Sigmoid colon (tissue), 7 donors: ENCODE data around the gene POLR2F. TPM values are rescaled to one million over a fixed set of nuclear protein-coding genes. Genes with fewer than 3 reads are reported as not detected.
"Not testable (repeated sequence)": the region's sequence is repeated elsewhere in the genome, so short reads cannot be mapped to it uniquely, and the experiment has no call there.

Source experiments
- DNase-seq: peaks from one replicate; pipeline ENCODE4 v3.0.0-alpha.2; 2019
- H3K27ac ChIP-seq, 4 donors: fragments of 200-600 bp; sonication (generic); one replicate each; pipeline ENCODE4 v1.5.1; 2016 to 2019; ENCODE audit warnings: mild to moderate bottlenecking in 1 of 4
- H3K27me3 ChIP-seq, 3 donors: fragments of 200-600 bp; sonication (generic); one replicate each; pipeline ENCODE4 v1.5.1; 2019; ENCODE audit warnings: mild to moderate bottlenecking in 1 of 3
- H3K36me3 ChIP-seq, 4 donors: fragments of 200-600 bp; sonication (generic); one replicate each; pipeline ENCODE4 v1.5.1; 2016 to 2019
- H3K4me1 ChIP-seq, 4 donors: fragments of 200-600 bp; sonication (generic); one replicate each; pipeline ENCODE4 v1.5.1; 2017 to 2019
- H3K4me3 ChIP-seq, 4 donors: fragments of 200-600 bp; sonication (generic); one replicate each; pipeline ENCODE4 v1.5.1; 2017 to 2019; ENCODE audit warnings: mild to moderate bottlenecking in 2 of 4, moderate library complexity in 1 of 4
- H3K9me3 ChIP-seq, 4 donors: fragments of 200-600 bp in 3 of 4; sonication (generic) in 3 of 4; one replicate each; pipeline versions ENCODE4 v1.5.1 to v1.6.1; 2013 to 2019
- CTCF ChIP-seq, 4 experiments: fragments of 450-650 bp in 3 of 4; fragments of 200-600 bp in 1 of 4; IDR thresholded peaks; one replicate each; pipeline ENCODE4 v1.5.1; 2016 to 2019; ENCODE audit warnings: antibody characterized with exemption in 4 of 4, mild to moderate bottlenecking in 3 of 4, moderate library complexity in 2 of 4
- EP300 ChIP-seq, 4 donors: sonication (generic); formaldehyde crosslinking; IDR thresholded peaks; one replicate each; pipeline ENCODE4 v1.6.1; 2017; ENCODE audit warnings: antibody characterized with exemption in 4 of 4
- POLR2A ChIP-seq, 2 donors: fragments of 450-650 bp; IDR thresholded peaks; one replicate each; pipeline ENCODE4 v1.6.1; 2016; ENCODE audit warnings: antibody characterized with exemption in 2 of 2, mild to moderate bottlenecking in 2 of 2, moderate library complexity in 2 of 2
- POLR2AphosphoS5 ChIP-seq, 4 donors: sonication (generic); formaldehyde crosslinking; IDR thresholded peaks; one replicate each; pipeline ENCODE4 v1.6.1; 2017; ENCODE audit warnings: antibody characterized with exemption in 4 of 4
- WGBS, 2 donors: extraction: QIAGEN DNeasy Blood & Tissue Kit; methylation state at CpG; one replicate each; pipeline ENCODE4 v1.1.7; 2013; 5-methylcytosine and 5-hydroxymethylcytosine counted together
- intact Hi-C: fragments of 100-400 bp; cut with DNase I; formaldehyde crosslinking; loops from one replicate; pipeline ENCODE4 v1.15.1; 2023
- polyA plus RNA-seq, 3 donors: library from polyadenylated mRNA; stranded (reverse); fragments of 200-250 nt; gene quantifications; one replicate each; pipeline ENCODE4 v1.2.3, GENCODE V29; 2013
- total RNA-seq, 4 donors: library from RNA; depleted of rRNA; stranded (reverse); fragments of >200 nt; gene quantifications; one replicate each; pipeline ENCODE4 v1.1.0, GENCODE V29; 2016
- donor health status: healthy with polysubstance abuse.
- donor health status: Bipolar disorder and iron deficiency.
- donor health status: healthy.

The POLR2F gene
- total and polyA plus RNA-seq, 7 donors: 47.9 to 149 (median 96.9) TPM

- Histone ChIP-seq H3K9me3 (no peaks in the 10 kb centered on the region), H3K27ac (no peak overlapping the region), H3K4me3 (no peak overlapping the region), H3K4me1 (no peaks in the 10 kb centered on the region), H3K27me3 (no peaks in the 10 kb centered on the region), H3K36me3 (peaks cover 35 to 69% (median 54%) of the 10 kb centered on the region in 4 donors)
- TF ChIP-seq CTCF (IDR thresholded peaks at IDR 0.05) (no peak), POLR2A (IDR thresholded peaks at IDR 0.05) (no peak), POLR2AphosphoS5 (IDR thresholded peaks at IDR 0.05) (no peak), EP300 (IDR thresholded peaks at IDR 0.05) (no peak)
- intact Hi-C loops: no loop called here
- no peak for DNase-seq
- WGBS, 2 donors: 92% methylated on average over 7 of the region's 7 CpGs
Measured at GRCh38 chr22:37943825-37944198, 9.7 kb upstream of the POLR2F start.

GRCh38 chr22:37944423-37944822 lies 9.1 kb upstream of the POLR2F start:
- DNase-seq, H3K27ac ChIP-seq, H3K4me1 ChIP-seq, H3K9me3 ChIP-seq, H3K27me3 ChIP-seq, H3K4me3 ChIP-seq, intact Hi-C loops: not testable (repeated sequence)
- peaks cover 29 to 63% (median 48%) of the 10 kb centered on the region in 4 donors for H3K36me3 ChIP-seq
- 92 to 93% methylated on average over 11 of the region's 11 CpGs for WGBS, 2 donors

DNA sequence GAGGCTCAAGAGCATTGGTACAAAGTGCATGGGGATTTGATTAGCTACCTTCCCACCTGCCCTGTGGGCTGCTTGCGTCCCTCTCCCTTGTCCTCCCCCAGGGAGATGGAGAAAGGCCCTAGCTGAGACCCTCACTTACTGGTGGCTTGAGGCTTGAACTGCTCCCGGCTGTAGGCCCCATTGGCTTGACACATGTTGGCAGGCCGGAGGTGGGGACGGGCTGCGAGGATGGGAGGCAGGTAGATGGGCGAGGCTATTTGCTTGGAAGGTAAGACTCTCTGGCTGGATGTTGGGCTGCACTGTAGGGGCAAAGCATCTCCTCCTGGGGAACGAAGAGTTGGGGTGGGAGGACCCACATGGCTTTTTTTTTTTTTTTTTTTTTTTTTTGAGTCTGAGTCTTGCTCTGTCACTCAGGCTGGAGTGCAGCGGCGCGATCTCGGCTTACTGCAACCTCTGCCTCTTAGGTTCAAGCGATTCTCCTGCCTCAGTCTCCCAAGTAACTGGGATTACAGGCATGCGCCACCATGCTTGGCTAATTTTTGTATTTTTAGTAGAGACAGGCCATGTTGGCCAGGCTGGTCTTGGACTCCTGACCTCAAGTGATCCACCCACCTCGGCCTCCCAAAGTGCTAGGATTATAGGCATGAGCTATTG lies 6.2 kb upstream of the POLR2F start:
- DNase-seq: not testable (repeated sequence)
- 91 to 93% methylated on average over 14 of the region's 14 CpGs for WGBS, 2 donors

GRCh38 chr22:37951305-37951704 lies 2.2 kb upstream of the POLR2F start:
- peak in 1 of 4 donors; percentile 5 for TF ChIP-seq POLR2AphosphoS5 (IDR thresholded peaks at IDR 0.05)
- TF ChIP-seq POLR2A (IDR thresholded peaks at IDR 0.05): no peak

More for the DNA sequence above, 6.2 kb upstream of the POLR2F start:
- H3K4me3 ChIP-seq, intact Hi-C loops, H3K4me1 ChIP-seq, H3K9me3 ChIP-seq, H3K27ac ChIP-seq, H3K27me3 ChIP-seq: not testable (repeated sequence)
- peak in 1 of 4 donors; percentile 19 for TF ChIP-seq POLR2AphosphoS5 (IDR thresholded peaks at IDR 0.05)
- peaks cover 10 to 34% (median 21%) of the 10 kb centered on the region in 4 donors for H3K36me3 ChIP-seq

GRCh38 chr22:37952629-37953028 lies 870 bp upstream of the POLR2F start:
- TF ChIP-seq POLR2AphosphoS5 (IDR thresholded peaks at IDR 0.05): peak in 2 of 4 donors; percentile 3 to 6
- not testable (repeated sequence) for DNase-seq, H3K27me3 ChIP-seq, H3K9me3 ChIP-seq
- peak overlapping the region; percentile 69 to 80 (median 72) for H3K4me3 ChIP-seq
- 6 to 13% methylated on average over 20 of the region's 20 CpGs for WGBS, 2 donors
- peaks cover 0 to 17% (median 11%) of the 10 kb centered on the region in 4 donors for H3K36me3 ChIP-seq
- peaks cover 0 to 27% (median 23%) of the 10 kb centered on the region in 4 donors for H3K4me1 ChIP-seq
- peak overlapping the region in 3 of 4 donors; percentile 76 to 83 (median 81) for H3K27ac ChIP-seq
- intact Hi-C loops: loop anchor here (10.0 kb wide), 1 partner anchor 328 kb away; no protein-coding TSS in a partner anchor

More at GRCh38 chr22:37951305-37951704, 2.2 kb upstream of the POLR2F start:
- intact Hi-C loops: loop anchor here (10.0 kb wide), 1 partner anchor 327 kb away; no protein-coding TSS in a partner anchor
- Histone ChIP-seq H3K27ac (no peak overlapping the region), H3K36me3 (peaks cover 0 to 9% (median 0%) of the 10 kb centered on the region in 4 donors), H3K27me3 (no peaks in the 10 kb centered on the region), H3K4me1 (peaks cover 0 to 27% (median 23%) of the 10 kb centered on the region in 4 donors), H3K4me3 (no peak overlapping the region), H3K9me3 (no peaks in the 10 kb centered on the region)
- DNase-seq: no peak
- WGBS, 2 donors: 61 to 68% methylated on average over 8 of the region's 8 CpGs

DNA sequence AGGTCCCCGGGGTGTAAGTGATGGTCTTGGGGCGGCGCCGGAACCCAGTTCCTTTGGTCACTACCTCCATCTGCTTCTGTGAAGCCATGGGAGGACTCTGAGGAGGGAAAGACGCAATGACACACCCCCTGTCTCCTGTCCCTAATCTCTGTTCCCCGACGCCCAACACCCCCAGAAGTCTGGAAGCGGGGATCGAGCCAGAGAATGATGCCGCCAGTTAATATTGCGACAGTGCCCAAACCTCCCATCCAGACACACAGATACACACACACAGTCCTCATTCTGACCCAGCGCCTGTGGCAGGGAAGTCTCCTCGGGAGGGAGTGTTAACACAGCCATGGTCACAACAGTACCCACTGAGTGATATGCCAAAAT lies 450 bp upstream of the POLR2F start:
- Histone ChIP-seq H3K4me3 (peak overlapping the region; percentile 69 to 80 (median 72)), H3K27me3 (no peaks in the 10 kb centered on the region), H3K9me3 (no peaks in the 10 kb centered on the region), H3K36me3 (peaks cover 0 to 21% (median 12%) of the 10 kb centered on the region in 4 donors), H3K27ac (peak overlapping the region; percentile 67 to 83 (median 78)), H3K4me1 (peaks cover 0 to 27% (median 23%) of the 10 kb centered on the region in 4 donors)
- no peak for DNase-seq
- intact Hi-C loops: loop anchor here (10.0 kb wide), 1 partner anchor 328 kb away; no protein-coding TSS in a partner anchor
- no peak for TF ChIP-seq POLR2A (IDR thresholded peaks at IDR 0.05)
- TF ChIP-seq CTCF (IDR thresholded peaks at IDR 0.05): no peak
- no peak for TF ChIP-seq EP300 (IDR thresholded peaks at IDR 0.05)
- WGBS, 2 donors: 0 to 2% methylated on average over 13 of the region's 13 CpGs
